ENCODE data around the gene RBM26.
A peak's percentile ranks its signal among the peaks of the same experiment; 100 is the strongest.
"Not testable (repeated sequence)": the region's sequence is repeated elsewhere in the genome, so short reads cannot be mapped to it uniquely, and the experiment has no call there.

The RBM26 gene

GRCh38 chr13:79386125-79386826 lies 19.8 kb downstream of the RBM26 start:
- no peak for DNase-seq

GRCh38 chr13:79385694-79386093 lies 20.4 kb downstream of the RBM26 start:
- no peak for DNase-seq

- no peak for DNase-seq
These were observed 21.9 kb downstream of the RBM26 start for GRCh38 chr13:79384022-79384610.

GRCh38 chr13:79382545-79383275 lies 23.3 kb downstream of the RBM26 start:
- peak; percentile 48 for DNase-seq

- no peak for DNase-seq
These were observed 25.1 kb downstream of the RBM26 start for GRCh38 chr13:79380997-79381396.

GRCh38 chr13:79379274-79379673 lies 26.8 kb downstream of the RBM26 start:
- no peak for DNase-seq

- DNase-seq = no peak
These were observed 29.2 kb downstream of the RBM26 start for GRCh38 chr13:79376843-79377242.

GRCh38 chr13:79374578-79374977 lies 31.5 kb downstream of the RBM26 start:
- no peak for DNase-seq

- no peak for DNase-seq
These were observed 32.1 kb downstream of the RBM26 start for GRCh38 chr13:79373916-79374315.

- DNase-seq = no peak
These were observed 36.8 kb downstream of the RBM26 start for GRCh38 chr13:79369226-79369625.

- no peak for DNase-seq
These were observed 40.1 kb downstream of the RBM26 start for GRCh38 chr13:79365981-79366380.

- no peak for DNase-seq
These were observed 44.8 kb downstream of the RBM26 start for GRCh38 chr13:79361299-79361698.

GRCh38 chr13:79360095-79360494 lies 46.0 kb downstream of the RBM26 start:
- DNase-seq = no peak

GRCh38 chr13:79359064-79359463 lies 47.0 kb downstream of the RBM26 start:
- no peak for DNase-seq

GRCh38 chr13:79354285-79354684 lies 51.8 kb downstream of the RBM26 start:
- no peak for DNase-seq

GRCh38 chr13:79353693-79354092 lies 52.4 kb downstream of the RBM26 start:
- DNase-seq = no peak

GRCh38 chr13:79352107-79352506 lies 53.9 kb downstream of the RBM26 start:
- no peak for DNase-seq

- not testable (repeated sequence) for DNase-seq
These were observed 56.4 kb downstream of the RBM26 start for GRCh38 chr13:79349608-79350007.

- DNase-seq = no peak
These were observed 57.0 kb downstream of the RBM26 start for GRCh38 chr13:79349011-79349410.

- no peak for DNase-seq
These were observed 59.6 kb downstream of the RBM26 start for GRCh38 chr13:79346300-79346914.

- no peak for DNase-seq
These were observed 64.9 kb downstream of the RBM26 start for GRCh38 chr13:79341202-79341601.

- no peak for DNase-seq
These were observed 65.6 kb downstream of the RBM26 start for GRCh38 chr13:79340490-79340889.

GRCh38 chr13:79338343-79338742 lies 67.7 kb downstream of the RBM26 start:
- no peak for DNase-seq

GRCh38 chr13:79336966-79337365 lies 69.1 kb downstream of the RBM26 start:
- DNase-seq = no peak
